Measurements from ENCODE around the gene RHEBL1.

RHEBL1 gene

GRCh38 chr12:49020441-49020840 lies 49.3 kb downstream of the RHEBL1 start:
- DNase-seq (ENCODE audit: low read depth, low spot score), result no peak

GRCh38 chr12:49019443-49020324 lies 50.1 kb downstream of the RHEBL1 start:
- DNase-seq (ENCODE audit: low read depth, low spot score), result peak; percentile 47

GRCh38 chr12:49019120-49019430 lies 50.7 kb downstream of the RHEBL1 start:
- no peak for DNase-seq (ENCODE audit: low read depth, low spot score)

- peak; percentile 99 for DNase-seq (ENCODE audit: low read depth, low spot score)
Observed at GRCh38 chr12:49018261-49019119, 51.3 kb downstream of the RHEBL1 start, which contains the start of gene PRKAG1. Gene PRKAG1, minus strand, starts transcription at chr12:49018776. Its CDS starts 36 bp downstream, at chr12:49018740.

- peak; percentile 73 for DNase-seq (ENCODE audit: low read depth, low spot score)
Observed at GRCh38 chr12:49017891-49018260, 51.9 kb downstream of the RHEBL1 start.

- DNase-seq (ENCODE audit: low read depth, low spot score), result no peak
Observed at GRCh38 chr12:49015196-49015595, 54.6 kb downstream of the RHEBL1 start.

All from astrocyte of the hippocampus (primary cell).